GM19035 (cell line): Measurements from ENCODE around the gene PROZ.

Experiments
- ATAC-seq: cut with Tn5 transposase; IDR thresholded peaks from one replicate; pipeline ENCODE4 v1.9.1; 2021; ENCODE audit not compliant: unreplicated experiment

The PROZ gene

GRCh38 chr13:113139577-113139976, 18.9 kb upstream of the PROZ start:
- no peak for ATAC-seq

- ATAC-seq = no peak
These were observed 17.5 kb upstream of the PROZ start for GRCh38 chr13:113140677-113141600.

- no peak for ATAC-seq
These were observed 16.9 kb upstream of the PROZ start for GRCh38 chr13:113141601-113141970.

GRCh38 chr13:113142876-113143275, 15.6 kb upstream of the PROZ start:
- no peak for ATAC-seq

GRCh38 chr13:113143466-113144254, 14.8 kb upstream of the PROZ start:
- ATAC-seq = no peak

- ATAC-seq = no peak
These were observed 14.2 kb upstream of the PROZ start for GRCh38 chr13:113144255-113144629.

GRCh38 chr13:113145496-113145895, 13.0 kb upstream of the PROZ start:
- no peak for ATAC-seq

- ATAC-seq = no peak
These were observed 12.4 kb upstream of the PROZ start for GRCh38 chr13:113145911-113146598.

GRCh38 chr13:113146750-113147149, 11.7 kb upstream of the PROZ start:
- ATAC-seq = no peak

- no peak for ATAC-seq
These were observed 11.2 kb upstream of the PROZ start for GRCh38 chr13:113147206-113147605.

GRCh38 chr13:113148407-113148806, 10.0 kb upstream of the PROZ start:
- ATAC-seq = no peak

GRCh38 chr13:113148940-113149503, 9.4 kb upstream of the PROZ start:
- ATAC-seq = no peak

GRCh38 chr13:113149711-113150549, 8.5 kb upstream of the PROZ start:
- ATAC-seq = no peak

GRCh38 chr13:113150550-113151365, 7.7 kb upstream of the PROZ start:
- ATAC-seq = no peak

- no peak for ATAC-seq
These were observed 6.4 kb upstream of the PROZ start for GRCh38 chr13:113151745-113152690.

GRCh38 chr13:113152691-113152983, 5.8 kb upstream of the PROZ start:
- ATAC-seq = no peak

GRCh38 chr13:113152984-113153809, 5.3 kb upstream of the PROZ start:
- ATAC-seq = no peak
